Neural crest cell (in vitro differentiated cells): ENCODE data around the gene DDX10. TPM values are rescaled to one million over a fixed set of nuclear protein-coding genes. Genes with fewer than 3 reads are reported as not detected.
A peak's percentile ranks its signal among the peaks of the same experiment; 100 is the strongest.

Source experiments
- DNase-seq: peaks from one replicate; pipeline ENCODE4 v3.0.0; 2021; ENCODE audit warnings: low read depth, mixed read lengths, low spot score
- H3K27ac Mint-ChIP-seq: one replicate; pipeline ENCODE4 v1.8.0; 2021; ENCODE audit warnings: mild to moderate bottlenecking, mixed read lengths; ENCODE audit not compliant: unreplicated experiment
- H3K27me3 Mint-ChIP-seq: 2 replicates; pipeline ENCODE4 v1.8.0; 2021; ENCODE audit warnings: low read depth, mild to moderate bottlenecking, mixed read lengths
- H3K36me3 Mint-ChIP-seq: 2 replicates; pipeline ENCODE4 v1.8.0; 2021; ENCODE audit warnings: low read depth, mild to moderate bottlenecking, mixed read lengths
- H3K4me1 Mint-ChIP-seq: 2 replicates; pipeline ENCODE4 v1.8.0; 2021; ENCODE audit warnings: mixed read lengths
- H3K4me3 Mint-ChIP-seq: one replicate; pipeline ENCODE4 v1.8.0; 2021; ENCODE audit warnings: mild to moderate bottlenecking, mixed read lengths
- H3K9me3 Mint-ChIP-seq: 2 replicates; pipeline ENCODE4 v1.8.0; 2021; ENCODE audit warnings: mixed read lengths
- total RNA-seq: library from RNA; stranded (reverse); gene quantifications from 2 replicates; pipeline ENCODE4 v1.2.1, GENCODE V29; 2021
- TF ChIP-seq, protein P1 (sequence below): fragments of 200-600 bp; sonication (generic); conservative IDR thresholded peaks from 2 replicates; pipeline ENCODE4 v1.5.0; 2021; ENCODE audit warnings: antibody characterized with exemption, mild to moderate bottlenecking

DDX10 gene
- total RNA-seq, 1 donor from 2014 or later, result 38.5 TPM

DNA sequence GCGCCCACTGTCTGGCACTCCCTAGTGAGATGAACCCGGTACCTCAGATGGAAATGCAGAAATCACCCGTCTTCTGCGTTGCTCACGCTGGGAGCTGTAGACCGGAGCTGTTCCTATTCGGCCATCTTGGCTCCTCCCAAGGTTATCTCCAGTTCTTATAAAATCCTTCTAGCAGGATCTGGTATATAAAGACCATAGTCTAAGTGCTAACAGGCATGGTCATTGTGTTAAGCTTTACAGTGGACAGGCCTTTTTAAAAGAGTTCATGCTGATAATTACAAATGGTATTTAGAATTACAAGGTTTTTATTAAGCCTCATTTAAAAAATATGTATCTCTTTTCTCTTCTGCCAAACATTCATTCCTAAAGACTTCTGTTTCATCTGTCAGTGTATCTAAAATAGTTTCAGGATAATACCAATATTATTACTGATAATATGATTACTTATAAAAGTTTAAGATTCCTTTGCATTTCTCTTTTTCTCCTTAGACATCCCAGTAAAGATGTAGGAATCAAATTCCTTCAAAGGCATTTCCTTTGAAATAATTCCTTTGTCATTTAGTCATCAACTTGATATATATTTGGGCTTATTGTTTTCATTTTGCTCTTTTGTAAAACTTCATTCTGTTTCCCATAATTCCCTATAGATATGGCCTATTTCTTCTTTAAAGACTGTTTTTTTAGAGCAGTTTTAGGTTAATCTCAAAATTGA is 20.7 kb downstream of the DDX10 start:
- Mint-ChIP-seq H3K27ac (no peak overlapping the region), H3K4me1 (peaks cover 10% of the 10 kb centered on the region), H3K4me3 (no peak overlapping the region), H3K36me3 (peaks cover 36% of the 10 kb centered on the region), H3K27me3 (no peaks in the 10 kb centered on the region), H3K9me3 (peaks cover 6% of the 10 kb centered on the region)
- DNase-seq, result no peak
- TF ChIP-seq, protein P1, sequence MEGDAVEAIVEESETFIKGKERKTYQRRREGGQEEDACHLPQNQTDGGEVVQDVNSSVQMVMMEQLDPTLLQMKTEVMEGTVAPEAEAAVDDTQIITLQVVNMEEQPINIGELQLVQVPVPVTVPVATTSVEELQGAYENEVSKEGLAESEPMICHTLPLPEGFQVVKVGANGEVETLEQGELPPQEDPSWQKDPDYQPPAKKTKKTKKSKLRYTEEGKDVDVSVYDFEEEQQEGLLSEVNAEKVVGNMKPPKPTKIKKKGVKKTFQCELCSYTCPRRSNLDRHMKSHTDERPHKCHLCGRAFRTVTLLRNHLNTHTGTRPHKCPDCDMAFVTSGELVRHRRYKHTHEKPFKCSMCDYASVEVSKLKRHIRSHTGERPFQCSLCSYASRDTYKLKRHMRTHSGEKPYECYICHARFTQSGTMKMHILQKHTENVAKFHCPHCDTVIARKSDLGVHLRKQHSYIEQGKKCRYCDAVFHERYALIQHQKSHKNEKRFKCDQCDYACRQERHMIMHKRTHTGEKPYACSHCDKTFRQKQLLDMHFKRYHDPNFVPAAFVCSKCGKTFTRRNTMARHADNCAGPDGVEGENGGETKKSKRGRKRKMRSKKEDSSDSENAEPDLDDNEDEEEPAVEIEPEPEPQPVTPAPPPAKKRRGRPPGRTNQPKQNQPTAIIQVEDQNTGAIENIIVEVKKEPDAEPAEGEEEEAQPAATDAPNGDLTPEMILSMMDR, result no peak

DNA sequence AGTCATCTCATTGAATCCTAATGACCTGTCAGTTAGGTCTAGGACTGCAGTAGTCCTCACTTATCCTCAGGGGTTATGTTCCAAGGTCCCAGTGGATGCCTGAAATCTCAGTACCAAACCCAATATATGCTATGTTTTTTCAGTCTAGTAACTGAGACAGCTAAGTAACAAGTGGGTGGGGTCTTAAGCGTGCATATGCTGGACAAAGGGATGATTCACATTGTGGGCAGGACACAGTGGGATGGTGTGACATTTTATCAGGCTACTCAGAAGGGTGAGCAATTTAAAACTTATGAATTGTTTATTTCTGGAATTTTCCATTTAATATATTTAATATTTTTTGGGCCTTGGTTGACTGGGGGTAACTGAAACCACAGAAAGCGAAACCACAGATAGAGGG is 29.0 kb downstream of the DDX10 start:
- H3K4me1 Mint-ChIP-seq, result peaks cover 5% of the 10 kb centered on the region
- H3K9me3 Mint-ChIP-seq, result no peaks in the 10 kb centered on the region
- H3K4me3 Mint-ChIP-seq, result no peak overlapping the region
- H3K27me3 Mint-ChIP-seq, result no peaks in the 10 kb centered on the region
- TF ChIP-seq, protein P1, result no peak
- DNase-seq, result no peak
- H3K27ac Mint-ChIP-seq, result no peak overlapping the region
- peaks cover 17% of the 10 kb centered on the region for H3K36me3 Mint-ChIP-seq

DNA sequence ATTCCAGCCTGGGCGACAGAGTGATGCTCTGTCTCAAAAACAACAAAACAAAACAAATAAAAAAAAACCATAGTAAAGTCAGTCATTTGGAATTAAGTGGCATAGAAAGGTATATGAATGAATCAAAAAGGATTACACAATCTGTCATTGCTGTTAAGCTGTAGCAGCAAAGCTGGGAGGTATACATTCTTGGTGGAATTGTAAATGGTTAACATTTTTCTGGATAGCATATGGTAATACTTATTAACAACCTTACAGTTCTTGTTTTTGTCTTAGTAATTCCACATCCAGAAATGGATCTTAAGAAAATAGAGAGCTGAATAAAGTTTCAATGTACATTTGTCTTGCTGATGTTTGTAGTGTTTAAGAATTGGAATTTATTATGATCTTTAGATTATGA is 30.0 kb downstream of the DDX10 start:
- H3K4me3 Mint-ChIP-seq, result no peak overlapping the region
- H3K27me3 Mint-ChIP-seq, result no peaks in the 10 kb centered on the region
- TF ChIP-seq, protein P1, result no peak
- peaks cover 5% of the 10 kb centered on the region for H3K4me1 Mint-ChIP-seq
- no peaks in the 10 kb centered on the region for H3K9me3 Mint-ChIP-seq
- H3K27ac Mint-ChIP-seq, result no peak overlapping the region
- peaks cover 9% of the 10 kb centered on the region for H3K36me3 Mint-ChIP-seq
- DNase-seq, result no peak

DNA sequence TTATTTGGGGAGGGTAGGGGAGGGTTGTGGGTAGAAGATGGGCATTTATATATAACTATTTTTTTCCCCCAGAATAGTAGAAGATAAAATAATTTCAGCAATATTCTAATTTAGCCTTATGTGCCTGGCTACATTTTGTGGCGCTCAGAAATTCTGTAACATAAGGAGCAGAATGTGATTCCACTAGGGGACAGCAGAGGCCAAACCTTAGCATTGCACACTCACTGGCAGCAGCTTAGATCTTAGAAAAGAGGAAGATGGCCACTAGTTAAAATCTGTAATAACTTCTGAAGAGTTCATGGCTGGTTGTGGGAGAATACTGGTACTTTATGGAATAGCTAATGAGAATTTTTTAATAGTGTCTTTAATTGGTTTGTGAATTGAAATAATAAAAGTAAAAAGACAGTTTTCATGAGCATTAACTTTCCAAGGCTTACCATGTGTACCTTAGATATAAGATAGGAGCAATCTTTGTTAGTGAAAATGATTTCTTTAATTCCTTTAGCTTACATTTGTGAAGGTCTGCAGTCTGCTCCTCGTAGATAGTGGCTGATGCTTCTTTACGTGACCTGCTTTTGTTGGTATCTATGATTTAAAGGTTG is 33.1 kb downstream of the DDX10 start:
- H3K9me3 Mint-ChIP-seq, result no peaks in the 10 kb centered on the region
- H3K27me3 Mint-ChIP-seq, result no peaks in the 10 kb centered on the region
- H3K4me3 Mint-ChIP-seq, result no peak overlapping the region
- H3K27ac Mint-ChIP-seq, result no peak overlapping the region
- H3K36me3 Mint-ChIP-seq, result peaks cover 9% of the 10 kb centered on the region
- TF ChIP-seq, protein P1, result peak; percentile 92
- peaks cover 5% of the 10 kb centered on the region for H3K4me1 Mint-ChIP-seq
- peak; percentile 37 for DNase-seq

DNA sequence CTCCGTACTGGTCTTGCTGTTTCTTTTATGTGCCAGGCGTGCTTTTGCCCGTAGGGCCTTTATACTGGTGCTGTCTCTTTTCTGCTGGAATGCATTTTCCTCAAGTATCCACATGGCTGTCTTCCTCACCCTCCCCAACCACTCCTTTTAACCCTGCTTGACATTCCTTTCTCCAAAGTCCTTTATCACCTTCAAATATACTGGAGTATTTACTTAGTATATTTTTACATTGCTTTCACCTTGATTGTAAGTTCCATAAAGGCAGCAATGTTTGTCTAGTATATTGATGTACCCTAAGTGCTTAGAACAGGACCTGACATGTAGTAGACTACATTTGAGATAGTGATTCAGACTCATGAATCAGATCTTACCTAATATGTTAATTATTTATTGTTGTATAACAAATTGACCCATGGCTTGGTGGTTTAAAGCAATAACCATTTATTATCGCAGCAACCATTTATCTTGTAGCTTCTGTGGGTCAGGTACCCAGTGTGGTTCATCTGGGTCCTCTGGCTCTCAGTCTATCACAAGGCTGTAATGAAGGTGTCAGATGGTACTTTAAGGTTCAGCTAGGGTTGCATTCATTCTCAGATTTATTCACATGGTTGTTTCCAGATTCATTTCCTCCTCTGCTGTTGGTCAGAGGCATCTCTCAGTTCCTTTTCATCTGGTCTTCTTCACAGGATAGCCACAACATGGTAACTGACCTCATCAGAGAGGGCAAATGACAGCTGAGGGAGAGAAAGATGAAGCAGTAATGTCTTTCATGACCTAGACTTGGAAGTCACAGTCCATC is 34.2 kb downstream of the DDX10 start:
- peaks cover 5% of the 10 kb centered on the region for H3K4me1 Mint-ChIP-seq
- no peak overlapping the region for H3K27ac Mint-ChIP-seq
- peaks cover 9% of the 10 kb centered on the region for H3K36me3 Mint-ChIP-seq
- H3K4me3 Mint-ChIP-seq, result no peak overlapping the region
- TF ChIP-seq, protein P1, result no peak
- no peak for DNase-seq
- H3K27me3 Mint-ChIP-seq, result no peaks in the 10 kb centered on the region
- H3K9me3 Mint-ChIP-seq, result no peaks in the 10 kb centered on the region
